NCI-H2081 (cell line): ENCODE data around the gene LRRK1.

Experiments
- DNase-seq, 2 experiments: peaks; one replicate each; lab custom pipeline; 2025; lab: John Stamatoyannopoulos, UW

Gene LRRK1

GRCh38 chr15:100918690-100919480 lies at the start of gene LRRK1:
Gene LRRK1, plus strand, starts transcription at chr15:100919357. Its CDS starts 5,276 bp downstream, at chr15:100924633.
- peak in 1 of 2 experiments; percentile 37 for DNase-seq

DNA sequence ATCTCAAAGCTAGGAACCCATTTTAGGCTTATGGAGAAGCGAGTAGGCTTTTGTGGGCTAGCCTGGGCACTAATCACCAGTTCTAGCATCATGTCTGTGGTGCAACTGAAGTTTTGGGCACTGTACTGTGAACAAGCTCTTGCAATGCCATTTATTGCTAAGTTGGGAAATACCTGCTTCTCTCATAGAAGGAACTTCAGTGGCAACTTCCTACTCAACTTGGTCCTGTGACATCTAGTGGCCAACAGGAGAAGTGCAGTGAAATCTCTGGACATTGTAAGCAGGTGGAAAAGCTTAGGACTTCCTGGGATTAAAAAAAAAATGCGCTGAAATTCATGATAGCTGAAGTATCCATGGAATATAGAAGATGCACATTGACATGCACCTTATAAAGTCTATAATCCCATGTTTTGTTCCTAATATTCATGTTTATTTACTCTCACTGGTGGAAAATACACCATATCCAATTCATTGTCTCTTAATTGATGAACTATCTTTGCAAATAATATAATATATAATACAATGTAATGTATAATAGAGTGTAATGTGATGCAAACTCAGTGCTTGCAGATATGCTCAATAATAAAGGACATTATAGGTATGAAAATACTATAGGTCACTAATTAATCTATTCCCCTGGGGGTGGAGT lies 46.0 kb upstream of the LRRK1 start:
- DNase-seq, result peak; percentile 67 to 69

DNA sequence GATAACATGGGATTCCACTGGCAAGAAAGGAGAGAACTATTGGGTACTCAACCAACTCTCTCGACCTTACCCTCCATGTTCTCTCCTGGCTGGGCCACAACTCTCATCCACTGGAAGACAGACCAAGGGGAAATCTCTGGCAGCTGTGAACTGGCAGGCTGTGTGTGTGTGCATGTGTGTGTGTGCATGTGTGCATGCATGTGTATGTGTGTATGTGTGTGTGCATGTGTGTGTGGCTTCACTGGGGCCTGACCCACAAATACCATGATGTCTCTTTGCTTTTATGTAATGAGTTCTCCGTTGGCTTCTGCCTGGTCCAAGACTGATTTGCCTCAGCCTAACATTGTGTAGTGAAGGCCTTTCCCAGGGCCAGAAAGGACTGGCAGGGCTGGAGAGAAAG lies 43.7 kb upstream of the LRRK1 start:
- DNase-seq, result no peak

DNA sequence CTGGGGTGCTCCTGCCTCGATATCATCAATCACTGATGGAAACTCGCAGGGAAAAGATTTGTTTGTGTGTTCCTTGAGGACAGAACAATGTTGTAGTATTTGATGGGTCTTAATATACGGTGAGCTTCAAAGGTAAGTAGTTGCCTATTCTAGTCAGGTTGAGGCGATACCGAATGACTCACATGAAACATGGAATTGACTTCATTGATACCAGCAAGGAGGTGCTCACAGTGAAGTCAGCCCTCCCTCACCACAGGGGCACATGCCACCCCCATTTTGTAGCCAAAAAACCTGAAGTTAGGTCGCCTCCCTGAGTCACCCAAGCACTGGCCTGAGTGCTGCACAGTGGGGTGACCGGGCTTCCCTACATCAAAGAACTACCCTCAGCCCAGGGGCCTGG lies 43.2 kb upstream of the LRRK1 start:
- no peak for DNase-seq

- DNase-seq, result no peak
Observed at GRCh38 chr15:100877551-100877950, 41.6 kb upstream of the LRRK1 start.

DNA sequence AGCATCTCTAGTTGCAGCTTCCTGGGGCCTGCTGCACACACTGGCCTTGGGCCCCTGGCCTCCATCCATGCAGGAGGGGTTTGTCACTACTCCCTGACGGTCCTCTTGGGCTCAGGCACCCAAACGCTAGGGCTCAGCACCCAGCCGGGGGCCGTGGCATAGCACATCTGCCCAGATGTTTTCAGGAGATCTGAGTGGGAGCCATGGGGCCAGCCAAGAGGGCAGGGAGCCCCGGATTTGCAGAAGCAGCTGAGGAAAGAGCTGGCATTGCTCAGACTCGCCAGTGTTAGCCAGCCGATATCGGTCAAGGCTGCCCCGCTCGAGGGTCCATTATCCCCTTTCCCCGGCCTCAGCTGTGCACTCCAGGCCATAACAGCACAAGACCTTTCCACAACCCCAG lies 41.0 kb upstream of the LRRK1 start:
- DNase-seq, result no peak

DNA sequence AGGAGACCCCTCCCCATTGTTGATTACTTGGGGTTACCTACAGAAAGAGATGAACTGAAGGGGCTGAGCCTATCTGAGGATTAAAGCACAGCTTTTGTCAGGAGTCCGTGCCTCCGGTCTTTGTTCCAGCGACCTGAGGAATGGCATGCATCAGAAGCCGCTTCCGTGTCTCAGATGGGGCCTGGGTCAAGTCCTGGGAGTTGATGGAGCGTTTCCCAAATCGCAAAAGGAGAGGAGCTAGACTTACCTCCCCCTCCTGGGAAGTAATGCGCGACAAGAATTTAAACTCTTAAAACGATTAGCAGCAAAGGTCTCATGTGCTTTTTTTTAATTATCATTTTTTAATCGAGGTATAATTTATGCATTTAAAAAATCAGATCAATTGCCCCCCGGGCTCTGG lies 40.5 kb upstream of the LRRK1 start:
- DNase-seq, result no peak

GRCh38 chr15:100879061-100879463 lies 40.1 kb upstream of the LRRK1 start:
- DNase-seq, result no peak

GRCh38 chr15:100879464-100880138 lies 39.6 kb upstream of the LRRK1 start, which contains the start of gene ALDH1A3:
Gene ALDH1A3, plus strand, starts transcription at chr15:100879831. Its CDS starts 77 bp downstream, at chr15:100879908.
- peak in 1 of 2 experiments; percentile 8 for DNase-seq

GRCh38 chr15:100880139-100880896 lies 38.8 kb upstream of the LRRK1 start:
- DNase-seq, result no peak

GRCh38 chr15:100880897-100881242 lies 38.3 kb upstream of the LRRK1 start:
- DNase-seq, result no peak

DNA sequence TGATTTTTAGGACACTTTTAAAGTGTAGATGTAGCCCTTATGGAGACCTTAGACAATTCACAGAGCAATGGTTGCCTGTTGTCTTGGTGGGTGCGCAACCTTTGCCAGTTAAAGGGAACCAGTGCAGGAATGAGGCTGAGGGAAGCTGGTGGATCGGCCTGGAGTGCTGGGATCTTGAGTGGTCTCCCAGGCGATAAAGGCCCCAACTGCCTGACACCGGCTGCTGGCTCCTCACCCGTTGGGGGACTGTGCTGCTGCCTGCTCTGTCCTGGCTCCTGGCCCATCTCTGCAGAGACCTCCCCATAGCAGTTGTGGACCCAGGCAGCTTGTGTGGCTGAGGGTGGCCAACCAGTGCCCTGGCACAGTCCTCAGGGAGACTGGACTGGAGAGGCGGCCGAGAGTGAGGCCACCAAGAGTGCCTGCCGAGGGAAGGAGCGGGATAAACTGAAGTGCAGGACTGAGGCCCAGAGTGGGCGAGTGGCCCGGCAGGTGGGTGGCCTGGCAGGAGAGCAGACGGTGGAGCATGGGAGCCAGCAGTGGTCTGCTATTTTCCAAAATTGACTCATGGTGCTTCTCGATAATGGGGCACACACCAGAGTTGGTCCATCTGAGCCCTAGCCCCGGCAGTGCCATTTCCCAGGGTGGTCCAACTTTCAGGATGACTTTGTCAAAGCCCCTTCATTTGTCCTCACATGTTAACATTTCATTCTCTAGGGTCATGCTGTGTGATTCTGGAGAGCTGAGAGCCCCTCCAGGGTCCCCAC lies 37.4 kb upstream of the LRRK1 start:
- no peak for DNase-seq

DNA sequence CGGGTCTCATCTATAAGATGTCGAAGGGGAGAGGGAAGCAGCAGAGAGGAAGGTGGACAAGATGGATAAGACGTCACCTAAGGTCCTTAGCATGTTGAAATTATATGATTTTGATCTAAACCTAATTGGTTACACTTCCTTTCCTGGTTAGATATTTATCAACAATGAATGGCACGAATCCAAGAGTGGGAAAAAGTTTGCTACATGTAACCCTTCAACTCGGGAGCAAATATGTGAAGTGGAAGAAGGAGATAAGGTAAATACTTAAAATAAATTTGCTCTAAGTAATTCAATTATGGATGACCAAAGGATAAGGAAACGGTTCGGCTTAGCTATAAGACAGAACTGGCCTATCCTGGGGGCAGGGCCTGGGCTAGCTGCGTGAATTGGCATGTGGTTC lies 34.0 kb upstream of the LRRK1 start:
- no peak for DNase-seq

DNA sequence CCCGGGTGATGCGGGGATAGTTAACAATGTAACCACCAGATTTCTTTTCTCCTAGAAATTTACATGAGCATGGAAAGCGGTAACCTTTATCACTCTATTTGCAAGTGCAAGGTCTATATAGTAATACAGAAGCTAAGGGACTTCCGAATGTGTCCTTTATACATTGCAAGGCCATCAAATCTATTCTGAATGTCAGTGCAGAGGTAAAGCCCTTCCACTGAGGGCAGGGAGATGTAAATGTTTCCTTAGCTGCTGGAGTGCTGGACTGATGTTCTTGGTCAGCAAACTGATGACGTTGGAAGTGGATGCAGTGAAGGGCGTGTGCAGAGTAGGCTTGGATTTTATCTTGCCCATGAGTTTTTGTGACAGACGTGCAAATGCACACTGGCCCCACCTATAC lies 33.3 kb upstream of the LRRK1 start:
- no peak for DNase-seq

- DNase-seq, result no peak
Observed at GRCh38 chr15:100887211-100887913, 31.8 kb upstream of the LRRK1 start.

DNA sequence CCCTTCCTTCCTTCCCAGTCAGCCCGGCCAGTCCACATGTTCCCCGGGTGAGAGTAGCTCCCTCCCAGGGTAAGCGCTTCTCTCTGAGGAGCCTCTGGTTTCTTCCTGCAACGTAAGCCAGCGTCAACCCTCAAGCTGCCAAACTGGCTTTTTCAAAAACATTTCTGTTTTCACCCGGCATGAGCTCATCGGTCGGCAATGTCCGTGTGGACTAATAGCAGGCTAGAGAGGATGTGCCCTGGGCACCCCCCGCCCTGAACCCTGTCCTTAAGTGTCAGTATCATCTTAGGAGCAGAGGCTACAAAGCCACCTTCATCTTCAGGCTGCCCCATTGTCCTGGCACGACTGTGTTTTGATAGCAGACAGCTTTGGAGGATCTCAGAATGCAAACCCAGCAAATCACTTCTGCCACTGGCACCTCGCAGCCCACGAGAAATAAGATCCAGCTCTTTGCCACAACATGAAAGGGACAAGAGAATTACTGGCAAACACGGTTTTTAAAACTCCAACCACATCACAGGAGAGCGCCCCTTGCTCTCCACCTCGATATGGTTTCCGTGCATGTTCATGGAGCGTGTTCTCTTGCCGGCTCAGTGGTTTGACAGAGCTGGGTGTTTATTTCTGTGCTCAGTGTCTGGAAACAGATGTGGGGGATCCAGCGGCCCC lies 29.6 kb upstream of the LRRK1 start:
- DNase-seq, result no peak

GRCh38 chr15:100890051-100890720 lies 29.0 kb upstream of the LRRK1 start:
- DNase-seq, result no peak

DNA sequence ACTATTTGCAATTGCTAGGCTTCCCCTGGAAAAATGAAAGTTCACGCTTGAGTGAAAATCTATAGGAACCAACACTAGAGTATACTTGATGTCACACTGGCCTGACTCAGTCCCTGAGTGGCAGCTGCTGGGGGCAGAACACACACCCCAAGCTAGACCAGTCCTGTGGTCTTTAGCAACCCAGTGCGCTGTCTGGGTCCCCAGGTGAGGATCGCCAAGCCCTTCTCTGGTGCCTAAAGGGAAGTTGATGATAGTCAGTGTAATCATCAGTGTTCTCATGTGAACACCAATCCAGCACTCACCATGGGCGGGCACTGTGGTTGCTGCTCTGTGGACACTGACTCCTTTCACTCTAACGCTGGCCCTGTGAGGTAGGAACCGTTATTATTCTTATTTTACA lies 28.3 kb upstream of the LRRK1 start:
- no peak for DNase-seq

- no peak for DNase-seq
Observed at GRCh38 chr15:100891307-100892012, 27.7 kb upstream of the LRRK1 start.
